H1 (cell line): Measurements from ENCODE around the gene TMEM89. TPM values are rescaled to one million over a fixed set of nuclear protein-coding genes. Genes with fewer than 3 reads are reported as not detected.

Experiments used
- BACH1 ChIP-seq: IDR thresholded peaks from 2 replicates; pipeline ENCODE4 v1.6.1; 2012; ENCODE audit warnings: low read length, improper control_type of control experiment
- EGR1 ChIP-seq: IDR thresholded peaks from 2 replicates; pipeline ENCODE4 v1.6.1; 2011; ENCODE audit warnings: low read depth, low read length, borderline replicate concordance
- HDAC6 ChIP-seq: IDR thresholded peaks from one replicate; pipeline ENCODE4 v1.7.1; 2012; ENCODE audit warnings: low read depth, mild to moderate bottlenecking, inconsistent platforms, low read length, moderate library complexity
- KDM1A ChIP-seq: fragments of 200-600, 300-600 bp; sonication (generic); IDR thresholded peaks from 2 replicates; pipeline ENCODE4 v1.7.1; 2016; ENCODE audit warnings: mild to moderate bottlenecking, low read length, borderline replicate concordance
- polyA plus RNA-seq, 7 experiments: library from polyadenylated mRNA; depleted of rRNA in 3 of 7; stranded (reverse) in 5 of 7; unstranded in 2 of 7; fragments of >200 nt in 5 of 7; fragments of 200-250 nt in 2 of 7; gene quantifications; 1 replicate in 5 of 7; 2 replicates in 1 of 7; 4 replicates in 1 of 7; pipeline versions ENCODE4 v1.2.1 to v1.2.3, GENCODE V29; 2011 to 2013; ENCODE audit warnings: missing spikeins in 2 of 7, mixed read lengths in 2 of 7
- total RNA-seq: library from RNA; stranded (reverse); fragmentation: NEBNext Ultra II Directional; extraction: Animal tissue kit (Norgen Biotek cat#: 25700); gene quantifications from 2 replicates; pipeline ENCODE4 v1.2.1, GENCODE V29; 2021
- TF ChIP-seq, protein P1 (sequence below): fragments of 300-600 bp; sonication (generic); IDR thresholded peaks from 2 replicates; pipeline ENCODE4 v1.7.1; 2012; ENCODE audit warnings: low read length, moderate library complexity, mild to moderate bottlenecking, inconsistent platforms; ENCODE audit not compliant: insufficient replicate concordance

Gene TMEM89
- total and polyA plus RNA-seq, 2 of the 8 experiments (the other 6 are each of a cell fraction or from before 2014, with no cell fraction given), result not detected

DNA sequence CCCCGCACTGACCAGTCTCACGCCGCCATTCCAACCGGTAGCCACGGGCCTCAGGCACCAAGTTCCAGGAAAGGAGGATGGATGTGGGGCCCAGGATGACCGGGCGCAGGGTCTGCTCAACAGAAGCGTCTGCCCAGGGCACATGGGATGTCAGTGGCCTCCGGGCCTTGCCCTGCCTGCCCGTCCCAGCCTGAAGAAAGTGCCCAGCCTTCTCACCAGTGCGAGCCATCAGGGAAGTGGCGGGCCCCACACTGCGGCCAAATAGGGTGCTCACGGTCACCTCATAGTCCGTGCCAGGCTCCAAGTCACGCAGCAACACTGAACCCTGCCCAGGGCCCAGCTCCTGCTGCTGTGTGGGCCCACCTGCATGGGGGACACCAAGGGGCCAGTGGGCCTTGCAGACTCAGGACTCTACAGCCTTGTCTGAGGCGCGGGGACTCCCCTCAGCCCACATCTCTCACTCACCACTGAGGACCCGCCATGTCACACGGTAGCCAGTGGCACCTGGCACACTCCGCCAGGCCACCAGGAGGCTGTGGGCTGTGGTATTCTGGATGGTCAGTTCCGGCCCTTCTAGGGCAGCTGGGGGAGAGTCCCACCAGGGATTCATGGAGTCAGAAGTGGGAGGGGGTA, 29.6 kb downstream of the TMEM89 start (continued):
- TF ChIP-seq, protein P1, sequence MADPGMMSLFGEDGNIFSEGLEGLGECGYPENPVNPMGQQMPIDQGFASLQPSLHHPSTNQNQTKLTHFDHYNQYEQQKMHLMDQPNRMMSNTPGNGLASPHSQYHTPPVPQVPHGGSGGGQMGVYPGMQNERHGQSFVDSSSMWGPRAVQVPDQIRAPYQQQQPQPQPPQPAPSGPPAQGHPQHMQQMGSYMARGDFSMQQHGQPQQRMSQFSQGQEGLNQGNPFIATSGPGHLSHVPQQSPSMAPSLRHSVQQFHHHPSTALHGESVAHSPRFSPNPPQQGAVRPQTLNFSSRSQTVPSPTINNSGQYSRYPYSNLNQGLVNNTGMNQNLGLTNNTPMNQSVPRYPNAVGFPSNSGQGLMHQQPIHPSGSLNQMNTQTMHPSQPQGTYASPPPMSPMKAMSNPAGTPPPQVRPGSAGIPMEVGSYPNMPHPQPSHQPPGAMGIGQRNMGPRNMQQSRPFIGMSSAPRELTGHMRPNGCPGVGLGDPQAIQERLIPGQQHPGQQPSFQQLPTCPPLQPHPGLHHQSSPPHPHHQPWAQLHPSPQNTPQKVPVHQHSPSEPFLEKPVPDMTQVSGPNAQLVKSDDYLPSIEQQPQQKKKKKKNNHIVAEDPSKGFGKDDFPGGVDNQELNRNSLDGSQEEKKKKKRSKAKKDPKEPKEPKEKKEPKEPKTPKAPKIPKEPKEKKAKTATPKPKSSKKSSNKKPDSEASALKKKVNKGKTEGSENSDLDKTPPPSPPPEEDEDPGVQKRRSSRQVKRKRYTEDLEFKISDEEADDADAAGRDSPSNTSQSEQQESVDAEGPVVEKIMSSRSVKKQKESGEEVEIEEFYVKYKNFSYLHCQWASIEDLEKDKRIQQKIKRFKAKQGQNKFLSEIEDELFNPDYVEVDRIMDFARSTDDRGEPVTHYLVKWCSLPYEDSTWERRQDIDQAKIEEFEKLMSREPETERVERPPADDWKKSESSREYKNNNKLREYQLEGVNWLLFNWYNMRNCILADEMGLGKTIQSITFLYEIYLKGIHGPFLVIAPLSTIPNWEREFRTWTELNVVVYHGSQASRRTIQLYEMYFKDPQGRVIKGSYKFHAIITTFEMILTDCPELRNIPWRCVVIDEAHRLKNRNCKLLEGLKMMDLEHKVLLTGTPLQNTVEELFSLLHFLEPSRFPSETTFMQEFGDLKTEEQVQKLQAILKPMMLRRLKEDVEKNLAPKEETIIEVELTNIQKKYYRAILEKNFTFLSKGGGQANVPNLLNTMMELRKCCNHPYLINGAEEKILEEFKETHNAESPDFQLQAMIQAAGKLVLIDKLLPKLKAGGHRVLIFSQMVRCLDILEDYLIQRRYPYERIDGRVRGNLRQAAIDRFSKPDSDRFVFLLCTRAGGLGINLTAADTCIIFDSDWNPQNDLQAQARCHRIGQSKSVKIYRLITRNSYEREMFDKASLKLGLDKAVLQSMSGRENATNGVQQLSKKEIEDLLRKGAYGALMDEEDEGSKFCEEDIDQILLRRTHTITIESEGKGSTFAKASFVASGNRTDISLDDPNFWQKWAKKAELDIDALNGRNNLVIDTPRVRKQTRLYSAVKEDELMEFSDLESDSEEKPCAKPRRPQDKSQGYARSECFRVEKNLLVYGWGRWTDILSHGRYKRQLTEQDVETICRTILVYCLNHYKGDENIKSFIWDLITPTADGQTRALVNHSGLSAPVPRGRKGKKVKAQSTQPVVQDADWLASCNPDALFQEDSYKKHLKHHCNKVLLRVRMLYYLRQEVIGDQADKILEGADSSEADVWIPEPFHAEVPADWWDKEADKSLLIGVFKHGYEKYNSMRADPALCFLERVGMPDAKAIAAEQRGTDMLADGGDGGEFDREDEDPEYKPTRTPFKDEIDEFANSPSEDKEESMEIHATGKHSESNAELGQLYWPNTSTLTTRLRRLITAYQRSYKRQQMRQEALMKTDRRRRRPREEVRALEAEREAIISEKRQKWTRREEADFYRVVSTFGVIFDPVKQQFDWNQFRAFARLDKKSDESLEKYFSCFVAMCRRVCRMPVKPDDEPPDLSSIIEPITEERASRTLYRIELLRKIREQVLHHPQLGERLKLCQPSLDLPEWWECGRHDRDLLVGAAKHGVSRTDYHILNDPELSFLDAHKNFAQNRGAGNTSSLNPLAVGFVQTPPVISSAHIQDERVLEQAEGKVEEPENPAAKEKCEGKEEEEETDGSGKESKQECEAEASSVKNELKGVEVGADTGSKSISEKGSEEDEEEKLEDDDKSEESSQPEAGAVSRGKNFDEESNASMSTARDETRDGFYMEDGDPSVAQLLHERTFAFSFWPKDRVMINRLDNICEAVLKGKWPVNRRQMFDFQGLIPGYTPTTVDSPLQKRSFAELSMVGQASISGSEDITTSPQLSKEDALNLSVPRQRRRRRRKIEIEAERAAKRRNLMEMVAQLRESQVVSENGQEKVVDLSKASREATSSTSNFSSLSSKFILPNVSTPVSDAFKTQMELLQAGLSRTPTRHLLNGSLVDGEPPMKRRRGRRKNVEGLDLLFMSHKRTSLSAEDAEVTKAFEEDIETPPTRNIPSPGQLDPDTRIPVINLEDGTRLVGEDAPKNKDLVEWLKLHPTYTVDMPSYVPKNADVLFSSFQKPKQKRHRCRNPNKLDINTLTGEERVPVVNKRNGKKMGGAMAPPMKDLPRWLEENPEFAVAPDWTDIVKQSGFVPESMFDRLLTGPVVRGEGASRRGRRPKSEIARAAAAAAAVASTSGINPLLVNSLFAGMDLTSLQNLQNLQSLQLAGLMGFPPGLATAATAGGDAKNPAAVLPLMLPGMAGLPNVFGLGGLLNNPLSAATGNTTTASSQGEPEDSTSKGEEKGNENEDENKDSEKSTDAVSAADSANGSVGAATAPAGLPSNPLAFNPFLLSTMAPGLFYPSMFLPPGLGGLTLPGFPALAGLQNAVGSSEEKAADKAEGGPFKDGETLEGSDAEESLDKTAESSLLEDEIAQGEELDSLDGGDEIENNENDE, result no peak
- TF ChIP-seq BACH1, result no peak
- TF ChIP-seq KDM1A, result no peak
- TF ChIP-seq HDAC6, result no peak
- TF ChIP-seq EGR1, result no peak
